Hepatocyte (in vitro differentiated cells): ENCODE data around the gene SEC23A.

ENCODE experiments used
- CTCF ChIP-seq: fragments of 200-600 bp; sonication (generic); IDR thresholded peaks from 2 replicates; pipeline ENCODE4 v1.5.1; 2016; ENCODE audit warnings: antibody characterized with exemption, mild to moderate bottlenecking; ENCODE audit not compliant: poor library complexity
- EZH2 ChIP-seq: fragments of 200-600 bp; sonication (generic); IDR thresholded peaks from 2 replicates; pipeline ENCODE4 v1.6.1; 2016; ENCODE audit warnings: antibody characterized with exemption, mild to moderate bottlenecking, borderline replicate concordance
- EZH2phosphoT487 ChIP-seq: fragments of 200-600 bp; sonication (generic); IDR thresholded peaks from one replicate; pipeline ENCODE4 v1.6.1; 2018; ENCODE audit warnings: antibody characterized with exemption, mild to moderate bottlenecking, low read depth, moderate library complexity; ENCODE audit not compliant: unreplicated experiment, severe bottlenecking

GRCh38 chr14:39040529-39040928 lies 62.5 kb downstream of the SEC23A start:
- TF ChIP-seq CTCF (no peak), EZH2 (no peak), EZH2phosphoT487 (no peak)
